GM12878 (cell line): ENCODE measurements around the gene SPEG. TPM values are rescaled to one million over a fixed set of nuclear protein-coding genes. Genes with fewer than 3 reads are reported as not detected.

Source experiments
- ATAC-seq: fragments of 200-7000 bp; cut with Tn5 transposase; 3 replicates; pipeline ENCODE4 v1.9.1; 2020; ENCODE audit warnings: mild to moderate bottlenecking, moderate library complexity
- BruUV-seq: library from RNA; stranded (reverse); fragments of 400-500 nt; replicated peaks from 2 replicates; lab custom pipeline; 2021; lab: Mats Ljungman, UMichigan
- CTCF ChIA-PET: fragments of 300-600 bp; sonication (Branson Sonifier 250); formaldehyde crosslinking; extraction: SDS; loops from one replicate; lab custom pipeline; 2021; ENCODE audit warnings: inconsistent platforms; lab: Yijun Ruan, JAX
- POLR2A ChIA-PET: fragments of 350-600 bp; formaldehyde crosslinking; extraction: SDS; loops from one replicate; lab custom pipeline; 2021; ENCODE audit warnings: inconsistent platforms; lab: Charles Lee
- RAD21 ChIA-PET: fragments of 300-600 bp; sonication (Branson Sonifier 250); formaldehyde crosslinking; loops from one replicate; lab custom pipeline; 2023; ENCODE audit warnings: antibody characterized with exemption; ENCODE audit not compliant: unreplicated experiment; lab: Charles Lee
- SMC1A ChIA-PET: fragments of 300-600 bp; sonication (Branson Sonifier 250); formaldehyde crosslinking; loops from one replicate; lab custom pipeline; 2023; ENCODE audit not compliant: unreplicated experiment, uncharacterized antibody; lab: Charles Lee
- DNase-seq: peaks from one replicate; pipeline ENCODE4 v3.0.0-alpha.2; 2011; ENCODE audit warnings: low read depth, low spot score
- FAIRE-seq: peaks from 3 replicates; lab custom pipeline; 2011; peaks lifted over from hg19 to GRCh38; lab: Jason Lieb, UNC
- H2AFZ ChIP-seq: 2 replicates; pipeline ENCODE4 v1.6.0; 2011; ENCODE audit warnings: low read depth, low read length, control low read depth; ENCODE audit not compliant: control insufficient read depth
- H3K27ac ChIP-seq: 2 replicates; pipeline ENCODE4 v1.5.1; 2011; ENCODE audit warnings: control low read depth; ENCODE audit not compliant: control insufficient read depth, insufficient read depth
- H3K27me3 ChIP-seq, 2 experiments: replicated peaks in 1 of 2; 2 replicates each; pipeline versions ENCODE4 v1.6.0 to v1.6.1; 2011; ENCODE audit warnings: low read length in 1 of 2; ENCODE audit not compliant: control insufficient read depth in 2 of 2, insufficient read depth in 2 of 2
- H3K36me3 ChIP-seq, 2 experiments: 2 replicates each; pipeline ENCODE4 v1.5.1; 2011; ENCODE audit warnings: low read length in 1 of 2; ENCODE audit not compliant: control insufficient read depth in 2 of 2, insufficient read depth in 2 of 2
- H3K4me1 ChIP-seq: 2 replicates; pipeline ENCODE4 v1.6.1; 2011; ENCODE audit warnings: mild to moderate bottlenecking, low read length, moderate library complexity, mixed read lengths; ENCODE audit not compliant: control insufficient read depth, insufficient read depth
- H3K4me2 ChIP-seq: 2 replicates; pipeline ENCODE4 v1.6.0; 2011; ENCODE audit warnings: control low read depth; ENCODE audit not compliant: control insufficient read depth, insufficient read depth
- H3K4me3 ChIP-seq: fragments of 200-600 bp; sonication (generic); 2 replicates; pipeline ENCODE4 v1.5.1; 2016
- H3K79me2 ChIP-seq: 2 replicates; pipeline ENCODE4 v1.6.0; 2011; ENCODE audit warnings: low read length; ENCODE audit not compliant: control insufficient read depth, insufficient read depth
- H3K9ac ChIP-seq: 2 replicates; pipeline ENCODE4 v1.8.0; 2011; ENCODE audit warnings: low read length, control low read depth, mixed read lengths; ENCODE audit not compliant: control insufficient read depth, insufficient read depth
- H3K9me3 ChIP-seq: replicated peaks from 3 replicates; pipeline ENCODE4 v1.5.1; 2011; ENCODE audit warnings: mild to moderate bottlenecking, low read length; ENCODE audit not compliant: control insufficient read depth, insufficient read depth
- H4K20me1 ChIP-seq: 2 replicates; pipeline ENCODE4 v1.6.0; 2011; ENCODE audit not compliant: control insufficient read depth, insufficient read depth
- ASH2L ChIP-seq: fragments of 300-600, 200-600 bp; sonication (generic); IDR thresholded peaks from 2 replicates; pipeline ENCODE4 v1.6.1; 2017; ENCODE audit warnings: low read depth, mild to moderate bottlenecking, borderline replicate concordance
- CEBPB ChIP-seq, 2 experiments: fragments of 150-350 bp in 1 of 2; IDR thresholded peaks; 2 replicates each; pipeline ENCODE4 v1.6.1; 2012 to 2014; ENCODE audit warnings: low read depth in 2 of 2, low read length in 2 of 2, borderline replicate concordance in 1 of 2, inconsistent platforms in 1 of 2
- FOXK2 ChIP-seq: fragments of 450-650 bp; IDR thresholded peaks from 2 replicates; pipeline ENCODE4 v1.6.1; 2017; ENCODE audit warnings: mild to moderate bottlenecking, moderate library complexity
- FOXM1 ChIP-seq: IDR thresholded peaks from 2 replicates; pipeline ENCODE4 v1.6.1; 2012; ENCODE audit warnings: low read depth, mild to moderate bottlenecking, inconsistent platforms, low read length, moderate library complexity
- JUNB ChIP-seq: IDR thresholded peaks from 2 replicates; pipeline ENCODE4 v1.6.1; 2016; ENCODE audit warnings: antibody characterized with exemption, mild to moderate bottlenecking
- KAT2A ChIP-seq: conservative IDR thresholded peaks from 2 replicates; pipeline ENCODE4 v1.6.1; 2011; ENCODE audit warnings: low read depth, low read length; ENCODE audit not compliant: control insufficient read depth
- KDM1A ChIP-seq: fragments of 200-600 bp; sonication (generic); IDR thresholded peaks from 2 replicates; pipeline ENCODE4 v1.6.1; 2016; ENCODE audit warnings: borderline replicate concordance
- MTA3 ChIP-seq: IDR thresholded peaks from 2 replicates; pipeline ENCODE4 v1.6.1; 2012; ENCODE audit warnings: low read length, inconsistent platforms, borderline replicate concordance
- NR2F1 ChIP-seq: fragments of 450-650 bp; conservative IDR thresholded peaks from 2 replicates; pipeline ENCODE4 v1.6.1; 2017; ENCODE audit warnings: mild to moderate bottlenecking
- RCOR1 ChIP-seq: conservative IDR thresholded peaks from 2 replicates; pipeline ENCODE4 v1.6.1; 2012; ENCODE audit warnings: low read depth, low read length, improper control_type of control experiment
- RFX5 ChIP-seq: IDR thresholded peaks from 2 replicates; pipeline ENCODE4 v1.6.1; 2011; ENCODE audit warnings: low read depth, low read length, improper control_type of control experiment
- SMAD1 ChIP-seq: fragments of 450-650 bp; IDR thresholded peaks from 2 replicates; pipeline ENCODE4 v1.6.1; 2018; ENCODE audit warnings: mild to moderate bottlenecking, low read depth; ENCODE audit not compliant: partially characterized antibody
- SP1 ChIP-seq: IDR thresholded peaks from one replicate; pipeline ENCODE4 v1.6.1; 2011; ENCODE audit warnings: low read depth, low read length
- SPI1 ChIP-seq: IDR thresholded peaks from 2 replicates; pipeline ENCODE4 v1.6.1; 2011; ENCODE audit warnings: low read depth, mild to moderate bottlenecking, low read length, moderate library complexity, borderline replicate concordance; ENCODE audit not compliant: insufficient read depth
- SREBF1 ChIP-seq: IDR thresholded peaks from 2 replicates; pipeline ENCODE4 v1.6.1; 2012; ENCODE audit warnings: mild to moderate bottlenecking, low read length
- SUZ12 ChIP-seq: fragments of 200-600 bp; sonication (generic); IDR thresholded peaks from one replicate; pipeline ENCODE4 v1.6.1; 2018; ENCODE audit warnings: antibody characterized with exemption, mild to moderate bottlenecking; ENCODE audit not compliant: unreplicated experiment
- ZBTB33 ChIP-seq: fragments of 450-650 bp; IDR thresholded peaks from 2 replicates; pipeline ENCODE4 v1.6.1; 2017; ENCODE audit warnings: mild to moderate bottlenecking
- ZNF24 ChIP-seq: fragments of 450-650 bp; IDR thresholded peaks from 2 replicates; pipeline ENCODE4 v1.6.1; 2017; ENCODE audit warnings: antibody characterized with exemption, mild to moderate bottlenecking
- WGBS: methylation state at CpG from one replicate; pipeline ENCODE4 v1.1.6; 2016; ENCODE audit warnings: low lambda C conversion rate; ENCODE audit not compliant: insufficient replicate concordance, insufficient coverage; ENCODE audit errors: missing lambda C conversion rate; 5-methylcytosine and 5-hydroxymethylcytosine counted together
- in situ Hi-C: fragments of 300-500 bp; cut with MboI; formaldehyde crosslinking; loops from 9 replicates; pipeline ENCODE4 v1.14.3; 2018; ENCODE audit warnings: mixed read lengths
- intact Hi-C: fragments of 100-400 bp; cut with micrococcal nuclease; formaldehyde crosslinking; loops from one replicate; pipeline ENCODE4 v1.14.2; 2022; ENCODE audit not compliant: unreplicated experiment
- polyA plus RNA-seq, 11 experiments: library from polyadenylated mRNA; depleted of rRNA in 4 of 11; unstranded in 6 of 11; stranded (reverse) in 5 of 11; fragments of >200 nt; fragmentation: Nextera tagmentation in 4 of 11; fragmentation: Illumina TruSeq in 1 of 11; extraction: Ambion mirVana in 4 of 11; extraction: Trizol in 1 of 11; gene quantifications; 1 replicate in 1 of 11; 2 replicates in 10 of 11; pipeline versions ENCODE4 v1.2.1 to v1.2.3, GENCODE V29; 2011 to 2016; ENCODE audit warnings: inconsistent platforms in 2 of 11, missing spikeins in 2 of 11, low read depth in 1 of 11
- total RNA-seq, 4 experiments: library from RNA; depleted of rRNA in 3 of 4; stranded (reverse); fragments of >200 nt in 3 of 4; fragmentation: Illumina TruSeq in 1 of 4; extraction: Trizol in 1 of 4; gene quantifications; 2 replicates each; pipeline versions ENCODE4 v1.2.1 to v1.2.3, GENCODE V29; 2013 to 2021

The SPEG gene
- total and polyA plus RNA-seq, 10 of the 15 experiments (the other 5 are each of a cell fraction or from before 2014, with no cell fraction given), result 0.03 to 0.28 TPM; not detected in 8

- RAD21 ChIA-PET, result no interaction called here
- SMC1A ChIA-PET, result interaction anchor here (1.1 to 1.8 kb wide), 2 partner anchors 38 to 39 kb away, joined by 3 to 4 read pairs; a partner anchor contains a TSS
- no peak overlapping the region for H3K9ac ChIP-seq
- WGBS, result 29% methylated on average over 5 of the region's 6 CpGs
- no peak overlapping the region for H3K27ac ChIP-seq
- H3K79me2 ChIP-seq, result no peaks in the 10 kb centered on the region
- peaks cover 3 to 8% of the 10 kb centered on the region in 2 experiments; a peak in 3 of 4 replicates for H3K27me3 ChIP-seq
- H3K36me3 ChIP-seq, result no peaks in the 10 kb centered on the region
- TF ChIP-seq RCOR1 (no peak), MTA3 (no peak), JUNB (no peak), KDM1A (no peak), FOXM1 (no peak), ZNF24 (no peak), FOXK2 (no peak), SP1 (no peak), NR2F1 (no peak), SPI1 (no peak), SUZ12 (no peak), ZBTB33 (no peak), RFX5 (no peak), KAT2A (no peak), ASH2L (no peak), SREBF1 (no peak), SMAD1 (no peak), CEBPB (IDR thresholded peaks at IDR 0.05; ENCODE audit: borderline replicate concordance in 1 of 2, low read depth in 2 of 2, low read length in 2 of 2) (no peak)
- no peak for DNase-seq
- H3K9me3 ChIP-seq, result no peaks in the 10 kb centered on the region
- H3K4me2 ChIP-seq, result no peak overlapping the region
- FAIRE-seq, result no peak
- H4K20me1 ChIP-seq, result no peaks in the 10 kb centered on the region; the same call in 1 of the 2 replicates
- POLR2A ChIA-PET, result no interaction called here
- CTCF ChIA-PET, result interaction anchor here (1.1 to 1.5 kb wide), 3 partner anchors 8 to 145 kb away, joined by 3 read pairs; no protein-coding TSS in a partner anchor
- H3K4me1 ChIP-seq, result no peaks in the 10 kb centered on the region
- no peak overlapping the region for H2AFZ ChIP-seq
- ATAC-seq, result no peak
- intact Hi-C loops (no loop called here), in situ Hi-C loops (loop anchor here (5.0 kb wide), 1 partner anchor 132 kb away; no protein-coding TSS in a partner anchor)
- no peak overlapping the region for H3K4me3 ChIP-seq
- no TSS peak for BruUV-seq
These were observed 99.5 kb downstream of the SPEG start for GRCh38 chr2:219533930-219534661.
